Esophagus muscularis mucosa (tissue), 2 donors: ENCODE results near the gene TNS1.

ENCODE experiments used
- POLR2A ChIP-seq: fragments of 450-650 bp; IDR thresholded peaks from one replicate; pipeline ENCODE4 v1.6.1; 2017; ENCODE audit warnings: antibody characterized with exemption, moderate library complexity, mild to moderate bottlenecking, low read depth
- POLR2AphosphoS5 ChIP-seq, 2 donors: sonication (generic); formaldehyde crosslinking; IDR thresholded peaks; one replicate each; pipeline ENCODE4 v1.6.1; 2017; ENCODE audit warnings: antibody characterized with exemption in 2 of 2

DNA sequence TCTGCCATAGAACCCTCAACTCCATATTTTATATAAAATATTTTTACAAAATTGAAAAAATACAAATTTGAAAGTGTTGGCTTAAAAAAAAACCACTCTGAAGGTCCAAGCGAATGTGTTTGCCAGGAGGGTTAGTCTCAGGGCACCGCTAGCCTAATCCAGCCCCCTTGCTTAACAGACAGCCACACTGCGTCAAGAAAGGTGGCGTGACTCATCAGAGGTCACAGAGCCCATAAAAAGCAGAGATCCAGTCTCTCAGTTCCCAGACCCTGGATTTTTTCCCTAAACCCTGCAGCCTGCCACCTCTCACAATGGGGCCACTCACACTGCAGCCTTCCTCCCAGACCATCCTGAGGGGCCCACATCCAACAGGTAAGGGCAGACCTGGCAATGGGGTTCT is 3.9 kb upstream of the TNS1 start:
- no peak for TF ChIP-seq POLR2AphosphoS5 (IDR thresholded peaks at IDR 0.05)
- no peak for TF ChIP-seq POLR2A
